ENCODE results near the gene CEACAM1.

DNA sequence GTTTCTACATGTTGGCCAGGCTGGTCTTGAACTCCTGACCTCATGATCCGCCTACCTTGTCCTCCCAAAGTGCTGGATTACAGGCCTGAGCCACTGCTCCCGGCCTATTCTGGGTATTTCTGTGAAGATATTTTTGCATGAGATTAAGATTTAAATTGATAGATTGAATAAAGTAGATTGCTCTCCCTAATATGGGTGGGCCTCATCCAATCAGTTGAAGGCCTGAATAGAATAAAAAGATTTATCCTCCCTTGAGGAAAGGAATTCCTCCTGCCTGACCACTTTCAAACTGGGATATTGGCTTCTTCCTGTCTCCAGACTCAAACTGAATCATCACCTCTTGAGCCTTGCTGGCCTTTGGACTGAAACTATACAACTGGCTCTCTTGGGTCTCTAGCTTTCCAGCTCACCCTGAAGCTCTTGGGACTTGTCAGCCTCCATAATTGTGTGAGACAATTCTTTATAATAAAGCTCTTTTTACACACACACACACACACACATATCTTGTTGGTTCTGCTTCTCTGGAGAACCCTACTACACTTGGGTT is 49.4 kb downstream of the CEACAM1 start:
- no peak for TF ChIP-seq FOXM1 (IDR thresholded peaks at IDR 0.05; ENCODE audit: borderline replicate concordance)
- no peak for TF ChIP-seq SP1 (IDR thresholded peaks at IDR 0.05)
- no peak for TF ChIP-seq HDGF (IDR thresholded peaks at IDR 0.05; ENCODE audit: borderline replicate concordance)
- no peak for TF ChIP-seq ZNF384 (IDR thresholded peaks at IDR 0.05)
- no peak for TF ChIP-seq BHLHE40 (IDR thresholded peaks at IDR 0.05; ENCODE audit: borderline replicate concordance)
- no peak for TF ChIP-seq FOXA1 (IDR thresholded peaks at IDR 0.05)
- no peak for TF ChIP-seq TARDBP (IDR thresholded peaks at IDR 0.05)
- no peak for TF ChIP-seq CTBP1 (IDR thresholded peaks at IDR 0.05; ENCODE audit: borderline replicate concordance)
- TF ChIP-seq ELF4 (IDR thresholded peaks at IDR 0.05), result no peak
- TF ChIP-seq, protein P1, sequence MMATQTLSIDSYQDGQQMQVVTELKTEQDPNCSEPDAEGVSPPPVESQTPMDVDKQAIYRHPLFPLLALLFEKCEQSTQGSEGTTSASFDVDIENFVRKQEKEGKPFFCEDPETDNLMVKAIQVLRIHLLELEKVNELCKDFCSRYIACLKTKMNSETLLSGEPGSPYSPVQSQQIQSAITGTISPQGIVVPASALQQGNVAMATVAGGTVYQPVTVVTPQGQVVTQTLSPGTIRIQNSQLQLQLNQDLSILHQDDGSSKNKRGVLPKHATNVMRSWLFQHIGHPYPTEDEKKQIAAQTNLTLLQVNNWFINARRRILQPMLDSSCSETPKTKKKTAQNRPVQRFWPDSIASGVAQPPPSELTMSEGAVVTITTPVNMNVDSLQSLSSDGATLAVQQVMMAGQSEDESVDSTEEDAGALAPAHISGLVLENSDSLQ (IDR thresholded peaks at IDR 0.05), result no peak

Data from HEK293T (cell line).